HUES64 (cell line): ENCODE results near the gene ALG8.

Experiments
- H3K27ac ChIP-seq: 2 replicates; pipeline ENCODE4 v1.7.0; 2013; ENCODE audit warnings: low read depth, low read length, inconsistent platforms
- H3K27me3 ChIP-seq: 2 replicates; pipeline ENCODE4 v1.6.1; 2013; ENCODE audit warnings: mild to moderate bottlenecking, low read length; ENCODE audit not compliant: insufficient read depth
- H3K36me3 ChIP-seq: 2 replicates; pipeline ENCODE4 v1.6.1; 2013; ENCODE audit warnings: mild to moderate bottlenecking, low read length; ENCODE audit not compliant: insufficient read depth
- H3K4me1 ChIP-seq: 2 replicates; pipeline ENCODE4 v1.6.1; 2013; ENCODE audit warnings: mild to moderate bottlenecking, low read length, moderate library complexity; ENCODE audit not compliant: insufficient read depth
- H3K4me3 ChIP-seq: 2 replicates; pipeline ENCODE4 v1.5.1; 2013; ENCODE audit warnings: mild to moderate bottlenecking, low read length, moderate library complexity
- H3K9ac ChIP-seq: 2 replicates; pipeline ENCODE4 v1.6.1; 2013; ENCODE audit warnings: mild to moderate bottlenecking, low read depth, low read length
- H3K9me3 ChIP-seq: 2 replicates; pipeline ENCODE4 v1.6.1; 2013; ENCODE audit warnings: low read depth, low read length; ENCODE audit not compliant: insufficient read depth
- WGBS: fragments of 150-250, 120-280 bp; methylation state at CpG from one replicate; pipeline ENCODE4 v1.1.7; 2013; ENCODE audit warnings: missing lambda C conversion rate; 5-methylcytosine and 5-hydroxymethylcytosine counted together

Gene ALG8

DNA sequence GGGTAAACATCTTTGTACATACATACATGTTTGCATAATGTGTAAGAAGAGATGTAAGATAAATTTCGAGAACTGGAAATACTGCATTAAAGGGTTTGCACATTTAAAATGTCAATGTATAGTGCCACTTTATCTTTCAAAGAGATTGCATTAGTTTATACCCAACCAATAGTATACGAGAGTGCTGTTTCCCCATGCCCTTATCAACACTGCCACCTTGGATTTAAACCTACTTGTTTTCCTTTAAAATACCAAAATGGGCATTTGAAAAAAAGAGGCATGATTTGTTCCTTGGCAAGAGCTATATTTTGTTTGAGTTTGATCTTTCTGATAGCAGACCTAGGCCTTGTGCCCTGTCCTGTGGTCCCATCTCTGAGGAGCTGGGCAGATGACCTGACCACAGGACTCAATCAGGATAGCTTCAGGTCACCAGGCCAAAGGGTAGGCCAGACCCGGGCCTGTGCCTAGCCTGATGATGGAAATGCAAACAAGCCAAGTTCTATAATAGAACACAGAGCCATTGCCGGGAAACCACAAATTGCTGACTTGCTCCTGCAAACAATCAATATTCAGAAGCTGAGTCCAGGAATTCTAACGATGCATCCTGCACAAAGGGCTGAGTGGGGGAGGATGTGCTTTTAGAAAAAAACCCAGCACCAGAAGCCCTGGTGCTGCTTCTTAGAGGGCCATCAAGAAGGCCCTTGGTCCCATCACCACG lies 16.9 kb upstream of the ALG8 start:
- peaks cover 4% of the 10 kb centered on the region; the same call in 1 of the 2 replicates for H3K36me3 ChIP-seq
- no peaks in the 10 kb centered on the region; the same call in 1 of the 2 replicates for H3K4me1 ChIP-seq
- H3K27me3 ChIP-seq = no peaks in the 10 kb centered on the region
- H3K9me3 ChIP-seq = no peaks in the 10 kb centered on the region
- H3K27ac ChIP-seq = no peak overlapping the region
- 92% methylated on average over 5 of the region's 6 CpGs for WGBS
- H3K9ac ChIP-seq = no peak overlapping the region
- H3K4me3 ChIP-seq = no peak overlapping the region

DNA sequence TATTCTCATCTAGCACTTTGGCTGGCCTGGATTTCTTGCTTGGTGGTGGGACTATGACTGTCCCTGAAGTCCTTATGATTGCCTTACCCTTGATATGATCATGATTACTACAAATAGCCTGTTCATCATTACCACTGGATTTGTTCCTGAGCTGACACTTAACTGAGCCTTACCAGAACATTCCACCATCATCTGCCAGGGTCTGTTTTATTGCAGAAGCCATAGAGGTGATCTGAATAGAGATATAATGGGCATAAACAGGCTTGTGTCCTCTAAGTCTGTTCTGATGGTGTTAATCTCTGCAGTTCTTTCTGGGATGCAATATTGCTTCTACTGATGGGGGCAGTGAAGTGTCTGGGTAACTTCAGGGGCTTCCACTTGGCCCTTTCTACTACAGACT lies 12.4 kb upstream of the ALG8 start:
- Histone ChIP-seq H3K9ac (no peak overlapping the region), H3K4me1 (no peaks in the 10 kb centered on the region; the same call in 1 of the 2 replicates), H3K36me3 (peaks cover 4% of the 10 kb centered on the region; the same call in 1 of the 2 replicates), H3K27me3 (no peaks in the 10 kb centered on the region), H3K9me3 (no peaks in the 10 kb centered on the region), H3K4me3 (no peak overlapping the region), H3K27ac (no peak overlapping the region)

DNA sequence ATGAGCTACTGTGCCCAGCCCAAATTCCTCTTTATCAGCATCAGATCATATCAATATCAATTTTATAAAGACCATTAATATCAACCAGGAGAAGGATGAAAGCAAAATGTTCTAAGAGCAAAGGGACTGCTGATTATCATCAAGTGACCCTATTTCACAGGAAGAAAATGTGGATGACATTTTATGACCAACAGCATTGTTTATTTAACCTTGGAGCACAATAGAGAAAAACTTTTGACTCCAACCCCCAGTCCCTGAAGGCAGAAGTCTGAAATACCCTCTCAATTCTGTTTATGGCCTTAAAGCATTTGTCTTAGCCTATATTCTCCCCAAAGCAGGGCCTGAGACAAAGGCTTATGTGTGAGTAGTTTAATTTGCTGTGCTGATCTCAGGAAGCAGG lies 11.3 kb upstream of the ALG8 start:
- H3K4me3 ChIP-seq = no peak overlapping the region
- no peaks in the 10 kb centered on the region for H3K27me3 ChIP-seq

GRCh38 chr11:78150346-78150745 lies 10.9 kb upstream of the ALG8 start:
- Histone ChIP-seq H3K9me3 (no peaks in the 10 kb centered on the region), H3K4me1 (no peaks in the 10 kb centered on the region), H3K27me3 (no peaks in the 10 kb centered on the region), H3K36me3 (peaks cover 4% of the 10 kb centered on the region; the same call in 1 of the 2 replicates), H3K27ac (no peak overlapping the region), H3K9ac (no peak overlapping the region), H3K4me3 (no peak overlapping the region)
- 96% methylated on average over 4 of the region's 4 CpGs for WGBS

More for the DNA sequence above, 11.3 kb upstream of the ALG8 start:
- H3K9ac ChIP-seq = no peak overlapping the region
- no peak overlapping the region for H3K27ac ChIP-seq
- H3K4me1 ChIP-seq = no peaks in the 10 kb centered on the region
- H3K36me3 ChIP-seq = peaks cover 4% of the 10 kb centered on the region; the same call in 1 of the 2 replicates
- H3K9me3 ChIP-seq = no peaks in the 10 kb centered on the region

GRCh38 chr11:78149646-78150045 lies 10.2 kb upstream of the ALG8 start:
- Histone ChIP-seq H3K9me3 (no peaks in the 10 kb centered on the region), H3K36me3 (peaks cover 4% of the 10 kb centered on the region; the same call in 1 of the 2 replicates), H3K9ac (no peak overlapping the region), H3K27ac (no peak overlapping the region), H3K27me3 (no peaks in the 10 kb centered on the region), H3K4me1 (no peaks in the 10 kb centered on the region), H3K4me3 (no peak overlapping the region)
- WGBS = 100% methylated on average over 1 of the region's 1 CpG

- Histone ChIP-seq H3K36me3 (peaks cover 15% of the 10 kb centered on the region), H3K27me3 (no peaks in the 10 kb centered on the region), H3K9me3 (no peaks in the 10 kb centered on the region), H3K4me1 (no peaks in the 10 kb centered on the region), H3K4me3 (no peak overlapping the region), H3K9ac (no peak overlapping the region), H3K27ac (no peak overlapping the region)
- 90% methylated on average over 2 of the region's 2 CpGs for WGBS
Measured at GRCh38 chr11:78147807-78148206, 8.4 kb upstream of the ALG8 start.

DNA sequence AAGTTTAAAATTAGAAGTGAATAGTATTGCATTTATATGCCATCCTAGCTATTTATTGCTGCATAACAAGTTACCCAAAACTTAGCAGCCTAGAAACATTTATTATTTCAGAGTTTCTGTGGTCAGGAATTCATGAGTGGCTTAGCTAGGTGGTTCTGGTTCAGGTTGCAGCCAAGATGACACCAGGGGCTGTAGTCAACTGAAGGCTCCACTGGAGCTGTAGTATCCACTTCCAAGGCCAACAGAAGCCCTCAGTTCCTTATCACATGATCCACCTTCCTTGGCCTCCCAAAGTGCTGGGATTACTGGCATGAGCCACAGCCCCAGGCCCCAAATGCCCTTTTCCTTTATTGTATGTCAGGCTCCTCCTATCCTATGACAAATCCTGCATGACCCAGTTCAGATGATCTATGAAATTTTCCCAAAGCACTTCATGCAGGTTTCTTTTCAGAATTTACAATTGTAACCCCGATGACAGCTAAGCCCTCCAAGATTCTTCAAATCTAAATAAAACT lies 6.1 kb upstream of the ALG8 start:
- Histone ChIP-seq H3K4me1 (no peaks in the 10 kb centered on the region), H3K9ac (no peak overlapping the region), H3K27ac (no peak overlapping the region), H3K4me3 (no peak overlapping the region), H3K36me3 (peaks cover 24% of the 10 kb centered on the region), H3K9me3 (no peaks in the 10 kb centered on the region), H3K27me3 (no peaks in the 10 kb centered on the region)
- WGBS = 87% methylated on average over 1 of the region's 1 CpG

GRCh38 chr11:78140392-78141077 lies 1.1 kb upstream of the ALG8 start:
- no peak overlapping the region for H3K27ac ChIP-seq
- H3K9ac ChIP-seq = peak overlapping the region; percentile 95
- no peaks in the 10 kb centered on the region for H3K27me3 ChIP-seq
- H3K9me3 ChIP-seq = no peaks in the 10 kb centered on the region
- WGBS = 61% methylated on average over 17 of the region's 17 CpGs
- peaks cover 5% of the 10 kb centered on the region; the same call in 1 of the 2 replicates for H3K4me1 ChIP-seq
- H3K4me3 ChIP-seq = peak overlapping the region; percentile 86
- H3K36me3 ChIP-seq = peaks cover 45% of the 10 kb centered on the region

- Histone ChIP-seq H3K27ac (peak overlapping the region; percentile 80), H3K36me3 (peaks cover 58% of the 10 kb centered on the region), H3K9me3 (no peaks in the 10 kb centered on the region), H3K27me3 (no peaks in the 10 kb centered on the region), H3K4me3 (peak overlapping the region; percentile 86), H3K4me1 (peaks cover 5% of the 10 kb centered on the region; the same call in 1 of the 2 replicates), H3K9ac (peak overlapping the region; percentile 95)
- 22% methylated on average over 12 of the region's 12 CpGs for WGBS
Measured at GRCh38 chr11:78138694-78139421, 568 bp downstream of the ALG8 start.

- Histone ChIP-seq H3K4me3 (peak overlapping the region; percentile 86), H3K4me1 (peaks cover 5% of the 10 kb centered on the region; the same call in 1 of the 2 replicates), H3K9me3 (no peaks in the 10 kb centered on the region), H3K36me3 (peaks cover 55% of the 10 kb centered on the region), H3K27me3 (no peaks in the 10 kb centered on the region), H3K27ac (no peak overlapping the region), H3K9ac (no peak overlapping the region)
- 97% methylated on average over 4 of the region's 4 CpGs for WGBS
Measured at GRCh38 chr11:78138291-78138690, 1.1 kb downstream of the ALG8 start.

- H3K27ac ChIP-seq = no peak overlapping the region
- H3K9ac ChIP-seq = no peak overlapping the region
- H3K4me1 ChIP-seq = no peaks in the 10 kb centered on the region
- H3K4me3 ChIP-seq = no peak overlapping the region
- H3K9me3 ChIP-seq = no peaks in the 10 kb centered on the region
- no peaks in the 10 kb centered on the region for H3K27me3 ChIP-seq
- 96% methylated on average over 2 of the region's 2 CpGs for WGBS
- H3K36me3 ChIP-seq = peaks cover 31% of the 10 kb centered on the region
Measured at GRCh38 chr11:78132475-78132874, 7.0 kb downstream of the ALG8 start.
